GM19351 (cell line): ENCODE data around the gene SPINK8.
"Not testable (repeated sequence)": the region's sequence is repeated elsewhere in the genome, so short reads cannot be mapped to it uniquely, and the experiment has no call there.

Experiments used
- ATAC-seq: cut with Tn5 transposase; IDR thresholded peaks from one replicate; pipeline ENCODE4 v1.9.1; 2021; ENCODE audit warnings: mild to moderate bottlenecking, moderate library complexity; ENCODE audit not compliant: unreplicated experiment

The SPINK8 gene

DNA sequence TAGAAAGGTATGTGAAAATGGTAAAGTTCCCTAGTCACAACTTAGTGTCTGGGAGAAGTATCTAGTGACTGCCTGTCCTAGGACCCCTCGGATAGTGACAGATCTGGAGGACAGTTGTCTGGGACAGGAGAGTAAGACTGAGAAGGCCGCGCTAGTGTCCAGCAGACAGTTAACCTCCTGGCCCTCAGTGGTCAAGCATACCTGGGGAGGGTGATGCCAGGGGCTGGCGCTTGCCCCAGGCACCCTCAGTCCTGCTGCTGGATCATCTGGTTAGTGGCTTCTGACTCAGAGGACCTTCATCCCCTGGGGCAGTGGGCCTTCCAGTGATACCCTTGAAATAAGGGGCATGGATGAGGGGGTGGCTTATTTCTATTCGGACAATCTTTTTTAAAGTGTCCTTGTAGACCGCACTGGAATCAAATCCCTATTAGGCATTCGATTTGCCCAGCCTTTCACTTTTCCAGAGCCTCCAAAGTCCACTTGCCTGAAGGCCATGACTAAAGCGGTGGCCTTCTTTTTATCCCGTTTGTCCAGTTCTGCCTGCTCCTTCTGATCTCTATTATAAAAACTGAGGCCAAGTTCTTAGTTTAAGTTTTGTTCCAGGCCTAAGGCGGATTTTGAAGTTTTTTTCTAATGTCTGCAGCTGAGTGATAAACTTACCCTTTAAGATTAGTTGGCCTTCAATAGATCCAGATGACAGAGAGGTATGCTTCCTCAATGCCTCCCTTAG lies 1.6 kb downstream of the SPINK8 start:
- not testable (repeated sequence) for ATAC-seq

GRCh38 chr3:48320996-48321395 lies 12.5 kb downstream of the SPINK8 start:
- no peak for ATAC-seq

- ATAC-seq = no peak
Measured at GRCh38 chr3:48318713-48319468, 14.6 kb downstream of the SPINK8 start.

- ATAC-seq = no peak
Measured at GRCh38 chr3:48314542-48314941, 18.9 kb downstream of the SPINK8 start.

DNA sequence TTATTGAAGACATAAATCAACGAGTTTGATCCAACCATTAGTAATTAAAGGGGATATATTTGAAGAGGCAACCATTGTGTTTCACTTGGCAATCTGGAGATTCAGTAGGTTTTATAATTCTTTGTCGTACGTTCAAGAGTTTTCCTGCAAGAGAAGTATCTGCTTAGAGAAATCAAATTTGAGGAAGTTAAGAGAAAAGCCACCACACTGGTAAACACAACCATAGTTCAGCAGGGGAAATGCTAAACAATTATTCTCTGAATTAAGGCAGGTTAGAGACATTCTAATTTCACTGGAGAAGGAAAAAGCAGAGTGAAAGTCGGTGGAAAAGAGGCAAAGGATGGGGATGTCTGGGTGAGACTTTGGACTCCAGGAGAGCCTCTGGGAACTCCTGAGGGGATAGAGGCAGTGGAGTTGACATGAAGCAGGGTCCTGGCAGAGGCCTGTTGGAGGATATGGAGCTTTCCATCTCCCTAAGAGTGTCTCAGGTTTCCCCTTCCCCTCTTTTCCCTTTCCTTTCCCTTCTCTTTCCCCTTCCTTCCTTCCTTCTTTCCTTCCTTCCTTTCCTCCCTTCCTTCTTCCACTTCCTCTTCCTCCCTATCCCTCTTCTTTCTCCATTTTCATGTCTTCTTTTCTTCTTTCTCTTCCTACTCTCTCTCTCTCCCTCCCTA lies 26.5 kb downstream of the SPINK8 start:
- no peak for ATAC-seq

- ATAC-seq = no peak
Measured at GRCh38 chr3:48306290-48306689, 27.2 kb downstream of the SPINK8 start.

DNA sequence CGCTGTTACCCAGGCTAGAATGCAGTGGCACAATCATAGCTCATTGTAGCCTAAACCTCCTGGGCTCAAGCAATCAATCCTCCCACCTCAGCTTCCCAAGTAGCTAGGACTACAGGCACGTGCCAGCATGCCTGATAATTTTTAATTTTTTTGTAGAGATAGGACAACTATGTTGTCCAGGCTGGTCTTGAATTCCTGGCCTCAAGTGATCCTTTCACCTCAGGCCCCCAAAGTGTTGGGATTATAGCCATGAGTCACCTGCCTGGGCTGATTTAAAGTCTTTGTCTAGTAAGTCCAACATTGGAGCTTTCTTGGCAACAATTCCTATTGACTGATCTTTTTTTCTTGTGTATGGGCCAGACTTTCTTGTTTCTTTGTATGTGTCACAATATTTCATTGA lies 28.1 kb downstream of the SPINK8 start:
- ATAC-seq = no peak

GRCh38 chr3:48303021-48303420 lies 30.4 kb downstream of the SPINK8 start:
- ATAC-seq = no peak

DNA sequence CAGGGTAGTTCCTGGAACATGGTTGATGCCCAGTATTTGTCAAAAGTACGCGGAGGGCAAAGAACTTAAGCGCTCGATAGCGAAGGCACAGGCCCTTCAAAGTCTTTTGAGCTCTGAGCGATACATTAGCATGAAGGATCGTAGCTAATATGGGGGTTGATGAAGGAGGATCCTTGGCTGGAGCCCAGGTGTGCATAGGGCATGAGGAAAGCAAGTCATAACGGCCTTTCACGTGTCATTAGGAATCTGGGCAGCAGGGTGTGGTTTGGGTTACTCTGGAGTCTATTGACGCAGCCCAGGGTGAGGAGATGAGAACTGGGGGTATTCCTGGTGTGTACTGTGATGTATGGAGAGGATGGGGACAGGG lies 31.7 kb downstream of the SPINK8 start:
- no peak for ATAC-seq

- ATAC-seq = peak; percentile 66
Measured at GRCh38 chr3:48301020-48301799, 32.3 kb downstream of the SPINK8 start, which contains the start of gene NME6. Gene NME6, minus strand, starts transcription at chr3:48301367.

DNA sequence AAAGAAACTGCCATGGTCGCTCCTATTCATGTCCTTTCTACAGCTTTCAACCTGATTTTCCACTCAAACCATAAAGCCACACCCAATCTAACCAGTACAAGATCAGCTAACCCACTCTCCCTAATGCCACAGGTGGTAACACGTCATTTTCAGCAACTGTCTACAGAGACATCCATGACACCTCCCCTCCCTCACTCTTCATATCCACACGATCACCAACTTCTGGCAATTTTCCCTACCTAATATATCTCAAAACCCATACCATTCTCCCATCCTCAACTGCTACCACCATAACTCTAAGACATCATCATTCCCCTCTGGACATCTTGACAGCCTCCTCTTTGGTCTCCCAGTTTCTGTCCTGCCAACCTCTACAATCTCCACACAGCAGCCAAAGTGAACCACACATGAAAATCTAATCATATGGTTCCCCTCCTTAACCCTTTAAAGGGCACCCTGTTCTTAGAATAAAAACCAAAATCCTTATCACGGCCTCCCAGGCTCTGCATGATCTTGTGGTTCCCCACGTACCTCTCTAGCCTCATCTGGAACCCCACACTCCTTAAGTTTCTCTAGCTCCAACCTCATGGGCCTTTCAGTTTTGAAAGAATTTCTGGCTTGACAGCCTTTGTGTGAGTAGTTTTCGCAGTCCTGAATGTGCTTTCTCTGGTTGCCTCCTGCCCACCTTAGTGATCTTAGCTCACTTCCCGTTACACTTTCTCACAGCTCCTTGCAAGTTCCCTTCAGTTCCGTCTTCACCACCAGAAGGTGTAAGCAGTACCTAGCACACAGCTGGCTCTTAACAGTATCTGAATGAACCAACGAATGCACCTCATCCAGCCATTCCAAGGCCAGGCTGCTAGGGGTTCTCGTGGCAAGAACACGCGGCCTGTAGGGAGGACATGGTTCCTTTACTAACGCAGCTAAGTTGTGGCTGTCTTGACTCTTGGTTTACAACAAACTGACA lies 33.4 kb downstream of the SPINK8 start:
- ATAC-seq = peak; percentile 47

DNA sequence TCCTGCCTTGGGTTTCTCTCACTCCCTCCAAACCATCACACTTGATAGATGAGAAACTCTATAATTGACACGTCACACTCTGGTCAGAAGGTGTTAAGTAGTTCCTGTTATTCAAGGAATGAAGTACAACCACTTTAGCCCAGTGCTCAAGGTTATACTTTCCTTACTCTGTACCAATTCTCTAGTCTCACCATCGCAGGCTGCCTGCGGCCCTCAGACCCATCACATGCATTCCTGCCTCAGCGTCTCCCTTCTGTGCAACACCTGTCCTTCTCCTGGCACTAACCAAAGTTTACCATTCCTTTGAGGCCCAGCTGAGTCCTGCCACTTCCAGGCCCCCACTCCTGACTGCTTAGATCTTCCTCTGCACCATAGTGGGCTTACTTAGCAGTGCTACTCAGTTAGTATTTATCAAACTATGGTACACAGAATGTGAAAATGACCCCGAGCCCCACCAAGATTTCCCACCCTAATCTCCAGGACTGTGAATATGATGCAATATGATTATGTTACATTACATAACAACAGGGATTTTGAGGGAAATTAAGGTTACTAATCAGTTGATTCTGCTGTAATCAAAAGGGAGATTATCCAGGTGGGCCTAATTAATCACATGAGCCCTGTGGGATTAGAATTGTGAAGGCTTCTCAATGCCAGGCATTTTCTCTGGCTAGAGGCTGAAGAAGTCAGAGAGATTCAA lies 36.2 kb downstream of the SPINK8 start:
- ATAC-seq = no peak

GRCh38 chr3:48296699-48297098 lies 36.8 kb downstream of the SPINK8 start:
- no peak for ATAC-seq

DNA sequence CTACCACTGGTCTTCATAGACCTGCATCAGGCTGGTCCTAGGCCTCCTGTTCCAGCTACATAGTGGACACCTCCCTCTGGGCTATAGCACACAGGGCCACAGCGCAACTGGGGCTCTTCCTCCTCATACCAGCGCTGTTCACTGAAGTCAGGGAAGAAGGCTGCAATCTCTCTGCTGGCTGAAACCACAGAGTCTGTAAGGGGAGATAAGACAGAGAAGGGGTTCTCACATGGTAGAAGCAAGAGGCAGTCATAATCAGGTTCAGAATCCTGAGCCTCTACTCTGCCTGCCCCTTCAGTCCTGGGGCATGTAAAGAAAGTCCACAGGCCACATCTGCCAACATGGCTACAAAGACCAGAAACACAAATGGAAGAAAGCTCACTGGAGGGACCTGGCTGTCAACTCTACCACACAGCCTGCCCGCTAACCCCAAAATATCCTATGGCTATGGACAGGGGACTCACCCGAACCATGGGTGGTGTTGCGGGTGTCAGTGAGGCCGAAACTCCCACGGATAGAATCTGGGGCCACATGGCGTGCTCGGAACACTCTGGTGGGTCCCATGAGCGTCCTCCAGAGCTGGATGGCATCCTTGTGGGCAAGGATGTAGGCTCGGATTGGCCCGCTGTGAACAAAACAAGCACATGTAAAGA lies 38.7 kb downstream of the SPINK8 start:
- no peak for ATAC-seq

DNA sequence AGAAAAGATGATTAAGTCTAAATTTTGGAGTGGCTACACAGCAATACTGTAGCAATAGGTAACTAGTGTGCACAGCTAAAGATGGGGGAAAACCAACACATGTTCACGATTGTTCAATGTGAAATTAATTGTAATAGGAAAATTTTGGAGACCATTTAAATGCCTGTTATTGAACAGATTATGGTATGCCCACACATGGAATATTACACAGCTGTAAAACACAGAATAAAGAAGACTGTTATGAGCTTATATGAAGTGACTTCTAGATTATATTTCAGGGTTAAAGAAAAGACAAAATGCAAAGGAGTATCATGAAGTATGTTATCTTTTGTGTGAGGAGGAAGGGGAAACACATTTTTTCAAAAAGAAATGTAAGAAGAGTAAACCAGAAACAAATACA lies 43.8 kb downstream of the SPINK8 start:
- no peak for ATAC-seq

GRCh38 chr3:48287034-48287433 lies 46.4 kb downstream of the SPINK8 start:
- ATAC-seq = no peak

DNA sequence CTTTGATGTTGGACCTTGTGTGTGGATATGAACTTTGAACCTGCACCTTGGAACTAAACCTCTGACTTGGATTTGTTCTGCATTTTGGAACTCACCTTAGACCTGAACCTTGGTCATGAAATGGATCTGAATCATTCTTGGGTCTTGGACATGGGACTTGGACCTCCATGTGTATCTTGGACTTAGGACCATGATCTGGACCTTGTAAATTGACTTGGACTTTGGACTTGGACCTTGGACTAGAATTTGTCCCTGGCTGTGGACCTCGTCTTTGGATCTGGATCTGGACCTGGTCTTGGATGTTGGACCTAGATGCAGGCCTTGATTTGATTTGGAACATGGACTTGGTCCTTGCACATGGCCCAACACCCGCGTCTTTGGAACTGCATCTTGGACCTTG lies 47.2 kb downstream of the SPINK8 start:
- no peak for ATAC-seq

GRCh38 chr3:48285675-48286074 lies 47.8 kb downstream of the SPINK8 start:
- no peak for ATAC-seq

- ATAC-seq = no peak
Measured at GRCh38 chr3:48285132-48285531, 48.3 kb downstream of the SPINK8 start.
